Glutamatergic neuron (in vitro differentiated cells): Measurements from ENCODE around the gene PAFAH1B1. TPM values are rescaled to one million over a fixed set of nuclear protein-coding genes. Genes with fewer than 3 reads are reported as not detected.
A peak's percentile ranks its signal among the peaks of the same experiment; 100 is the strongest.
"Not testable (repeated sequence)": the region's sequence is repeated elsewhere in the genome, so short reads cannot be mapped to it uniquely, and the experiment has no call there.

Experiments
- DNase-seq: peaks from one replicate; pipeline ENCODE4 v3.0.0; 2022
- H3K27ac Mint-ChIP-seq: one replicate; pipeline ENCODE4 v1.8.0; 2020; ENCODE audit warnings: mild to moderate bottlenecking, mixed read lengths, inconsistent platforms; ENCODE audit not compliant: unreplicated experiment
- H3K27me3 Mint-ChIP-seq: one replicate; pipeline ENCODE4 v1.8.0; 2020; ENCODE audit warnings: mild to moderate bottlenecking, moderate library complexity, mixed read lengths, inconsistent platforms; ENCODE audit not compliant: unreplicated experiment
- H3K36me3 Mint-ChIP-seq: one replicate; pipeline ENCODE4 v1.8.0; 2020; ENCODE audit warnings: mild to moderate bottlenecking, mixed read lengths, inconsistent platforms; ENCODE audit not compliant: unreplicated experiment
- H3K4me1 Mint-ChIP-seq: one replicate; pipeline ENCODE4 v1.8.0; 2020; ENCODE audit warnings: mild to moderate bottlenecking, low read depth, mixed read lengths, inconsistent platforms; ENCODE audit not compliant: unreplicated experiment
- H3K4me3 Mint-ChIP-seq: one replicate; pipeline ENCODE4 v1.8.0; 2020; ENCODE audit warnings: mild to moderate bottlenecking, mixed read lengths, inconsistent platforms; ENCODE audit not compliant: unreplicated experiment
- H3K9me3 Mint-ChIP-seq: one replicate; pipeline ENCODE4 v1.8.0; 2020; ENCODE audit warnings: mild to moderate bottlenecking, moderate library complexity, mixed read lengths, inconsistent platforms; ENCODE audit not compliant: unreplicated experiment
- CTCF ChIP-seq: fragments of 200-600 bp; sonication (generic); IDR thresholded peaks from one replicate; pipeline ENCODE4 v1.5.0; 2021; ENCODE audit not compliant: partially characterized antibody, unreplicated experiment
- total RNA-seq: library from RNA; stranded (reverse); fragmentation: NEBNext Ultra II Directional; extraction: Animal tissue kit (Norgen Biotek cat#: 25700); gene quantifications from one replicate; pipeline ENCODE4 v1.2.1, GENCODE V29; 2021; ENCODE audit not compliant: unreplicated experiment

The PAFAH1B1 gene
- total RNA-seq, 1 donor from 2014 or later, result 296 TPM

DNA sequence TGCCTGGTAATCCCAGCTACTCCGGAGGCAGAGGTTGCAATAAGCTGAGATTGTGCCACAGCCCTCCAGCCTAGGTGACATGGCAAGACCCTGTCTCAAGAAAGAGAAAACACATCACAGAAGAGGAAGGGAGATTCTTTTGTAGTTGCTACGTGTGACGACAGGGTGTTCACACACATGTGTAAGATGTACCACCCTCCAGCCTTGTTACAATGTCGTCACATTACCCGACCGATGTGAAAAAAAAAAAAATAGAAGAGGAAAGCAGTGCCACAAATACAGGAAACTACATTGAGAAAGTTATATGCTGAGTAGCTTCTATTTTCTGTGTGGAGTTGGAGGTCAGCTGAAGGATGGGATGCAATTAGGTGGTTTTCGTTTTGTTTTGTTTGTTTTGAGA is 62.1 kb downstream of the PAFAH1B1 start:
- no peak for DNase-seq
- Mint-ChIP-seq H3K27me3 (peaks cover 2% of the 10 kb centered on the region), H3K9me3 (peaks cover 4% of the 10 kb centered on the region), H3K4me3 (no peak overlapping the region), H3K4me1 (peaks cover 11% of the 10 kb centered on the region), H3K36me3 (peaks cover 2% of the 10 kb centered on the region), H3K27ac (peak overlapping the region; percentile 50)
- TF ChIP-seq CTCF, result no peak

DNA sequence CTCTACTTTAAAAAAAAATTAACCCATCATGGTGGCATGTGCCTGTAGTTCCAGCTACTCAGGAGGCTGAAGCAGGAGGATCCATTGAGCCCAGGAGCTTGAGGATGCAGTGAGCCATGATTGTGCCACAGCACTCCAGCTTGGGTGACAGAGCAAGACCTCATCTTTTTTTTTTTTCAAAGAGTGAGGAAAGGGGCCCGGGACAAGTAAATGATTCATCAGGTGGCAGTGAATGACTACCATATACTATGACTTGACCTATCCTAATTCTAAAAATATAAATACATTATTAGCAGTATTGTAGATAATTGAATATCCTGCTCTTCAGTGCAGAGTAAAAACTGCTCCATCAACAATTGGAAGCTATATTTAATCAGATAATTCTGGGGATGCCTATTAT is 62.8 kb downstream of the PAFAH1B1 start:
- Mint-ChIP-seq H3K27me3 (peaks cover 2% of the 10 kb centered on the region), H3K4me3 (no peak overlapping the region), H3K9me3 (peaks cover 5% of the 10 kb centered on the region), H3K36me3 (peaks cover 8% of the 10 kb centered on the region), H3K27ac (no peak overlapping the region), H3K4me1 (peaks cover 11% of the 10 kb centered on the region)
- TF ChIP-seq CTCF, result no peak
- DNase-seq, result no peak

- H3K4me3 Mint-ChIP-seq, H3K9me3 Mint-ChIP-seq, H3K27ac Mint-ChIP-seq, H3K27me3 Mint-ChIP-seq, DNase-seq, H3K36me3 Mint-ChIP-seq: not testable (repeated sequence)
- H3K4me1 Mint-ChIP-seq, result peaks cover 11% of the 10 kb centered on the region
These were observed 65.9 kb downstream of the PAFAH1B1 start for GRCh38 chr17:2659337-2659736.

- not testable (repeated sequence) for H3K27me3 Mint-ChIP-seq, H3K4me1 Mint-ChIP-seq, H3K36me3 Mint-ChIP-seq, DNase-seq, H3K4me3 Mint-ChIP-seq, H3K9me3 Mint-ChIP-seq
- H3K27ac Mint-ChIP-seq, result peak overlapping the region; percentile 64
These were observed 67.0 kb downstream of the PAFAH1B1 start for GRCh38 chr17:2660410-2660809.

GRCh38 chr17:2672026-2672425 is 78.6 kb downstream of the PAFAH1B1 start:
- Mint-ChIP-seq H3K9me3 (peaks cover 12% of the 10 kb centered on the region), H3K4me3 (no peak overlapping the region)

GRCh38 chr17:2679247-2679646 is 85.8 kb downstream of the PAFAH1B1 start:
- H3K36me3 Mint-ChIP-seq, result not testable (repeated sequence)

More at GRCh38 chr17:2672026-2672425, 78.6 kb downstream of the PAFAH1B1 start:
- no peak for DNase-seq
- no peak for TF ChIP-seq CTCF
- H3K27me3 Mint-ChIP-seq, result peaks cover 5% of the 10 kb centered on the region
- H3K36me3 Mint-ChIP-seq, result peaks cover 8% of the 10 kb centered on the region
- no peak overlapping the region for H3K27ac Mint-ChIP-seq
- H3K4me1 Mint-ChIP-seq, result no peaks in the 10 kb centered on the region

GRCh38 chr17:2680961-2681360 is 87.5 kb downstream of the PAFAH1B1 start:
- TF ChIP-seq CTCF, result no peak
- peaks cover 5% of the 10 kb centered on the region for H3K27me3 Mint-ChIP-seq
- H3K36me3 Mint-ChIP-seq, result no peaks in the 10 kb centered on the region
- no peak overlapping the region for H3K4me3 Mint-ChIP-seq
- no peaks in the 10 kb centered on the region for H3K4me1 Mint-ChIP-seq
- H3K9me3 Mint-ChIP-seq, result peaks cover 21% of the 10 kb centered on the region
- DNase-seq, result no peak
- H3K27ac Mint-ChIP-seq, result no peak overlapping the region

More at GRCh38 chr17:2679247-2679646, 85.8 kb downstream of the PAFAH1B1 start:
- not testable (repeated sequence) for DNase-seq, H3K27me3 Mint-ChIP-seq, H3K4me1 Mint-ChIP-seq, H3K4me3 Mint-ChIP-seq
- peak overlapping the region; percentile 9 for H3K27ac Mint-ChIP-seq
- peaks cover 25% of the 10 kb centered on the region for H3K9me3 Mint-ChIP-seq
